DMS 273 (cell line): Measurements from ENCODE around the gene ASXL2.

Experiments
- DNase-seq: peaks from one replicate; lab custom pipeline; 2025; ENCODE audit not compliant: unreplicated experiment; lab: John Stamatoyannopoulos, UW

ASXL2 gene

GRCh38 chr2:25808006-25808383, 70.3 kb downstream of the ASXL2 start:
- no peak for DNase-seq

GRCh38 chr2:25806941-25807340, 71.3 kb downstream of the ASXL2 start:
- no peak for DNase-seq

- DNase-seq = no peak
Measured at GRCh38 chr2:25805987-25806386, 72.3 kb downstream of the ASXL2 start.

- DNase-seq = no peak
Measured at GRCh38 chr2:25804338-25804737, 73.9 kb downstream of the ASXL2 start.

GRCh38 chr2:25799301-25799700, 79.0 kb downstream of the ASXL2 start:
- DNase-seq = no peak

GRCh38 chr2:25797620-25798488, 80.4 kb downstream of the ASXL2 start:
- no peak for DNase-seq

- DNase-seq = no peak
Measured at GRCh38 chr2:25794544-25795276, 83.6 kb downstream of the ASXL2 start.

- DNase-seq = no peak
Measured at GRCh38 chr2:25790074-25790790, 88.1 kb downstream of the ASXL2 start.

GRCh38 chr2:25788457-25788856, 89.8 kb downstream of the ASXL2 start:
- DNase-seq = no peak

GRCh38 chr2:25787020-25787419, 91.3 kb downstream of the ASXL2 start:
- no peak for DNase-seq

- DNase-seq = no peak
Measured at GRCh38 chr2:25784404-25784803, 93.9 kb downstream of the ASXL2 start.

- no peak for DNase-seq
Measured at GRCh38 chr2:25777077-25777476, 101.2 kb downstream of the ASXL2 start.

- no peak for DNase-seq
Measured at GRCh38 chr2:25772078-25772477, 106.2 kb downstream of the ASXL2 start.

GRCh38 chr2:25763575-25763974, 114.7 kb downstream of the ASXL2 start:
- no peak for DNase-seq

- DNase-seq = no peak
Measured at GRCh38 chr2:25760297-25760696, 118.0 kb downstream of the ASXL2 start.

- no peak for DNase-seq
Measured at GRCh38 chr2:25758348-25758747, 119.9 kb downstream of the ASXL2 start.

- no peak for DNase-seq
Measured at GRCh38 chr2:25757906-25758305, 120.4 kb downstream of the ASXL2 start.

GRCh38 chr2:25756536-25756935, 121.8 kb downstream of the ASXL2 start:
- DNase-seq = no peak

GRCh38 chr2:25749676-25750075, 128.6 kb downstream of the ASXL2 start:
- DNase-seq = no peak

- no peak for DNase-seq
Measured at GRCh38 chr2:25744055-25744454, 134.2 kb downstream of the ASXL2 start.

GRCh38 chr2:25743132-25743830, 135.0 kb downstream of the ASXL2 start:
- no peak for DNase-seq
